ENCODE data around the gene NAT9. TPM values are rescaled to one million over a fixed set of nuclear protein-coding genes. Genes with fewer than 3 reads are reported as not detected.
A peak's percentile ranks its signal among the peaks of the same experiment; 100 is the strongest.

Gene NAT9
- total and polyA plus RNA-seq, 7 experiments from 2014 or later = 16.8 to 78.8 (median 53.9) TPM

DNA sequence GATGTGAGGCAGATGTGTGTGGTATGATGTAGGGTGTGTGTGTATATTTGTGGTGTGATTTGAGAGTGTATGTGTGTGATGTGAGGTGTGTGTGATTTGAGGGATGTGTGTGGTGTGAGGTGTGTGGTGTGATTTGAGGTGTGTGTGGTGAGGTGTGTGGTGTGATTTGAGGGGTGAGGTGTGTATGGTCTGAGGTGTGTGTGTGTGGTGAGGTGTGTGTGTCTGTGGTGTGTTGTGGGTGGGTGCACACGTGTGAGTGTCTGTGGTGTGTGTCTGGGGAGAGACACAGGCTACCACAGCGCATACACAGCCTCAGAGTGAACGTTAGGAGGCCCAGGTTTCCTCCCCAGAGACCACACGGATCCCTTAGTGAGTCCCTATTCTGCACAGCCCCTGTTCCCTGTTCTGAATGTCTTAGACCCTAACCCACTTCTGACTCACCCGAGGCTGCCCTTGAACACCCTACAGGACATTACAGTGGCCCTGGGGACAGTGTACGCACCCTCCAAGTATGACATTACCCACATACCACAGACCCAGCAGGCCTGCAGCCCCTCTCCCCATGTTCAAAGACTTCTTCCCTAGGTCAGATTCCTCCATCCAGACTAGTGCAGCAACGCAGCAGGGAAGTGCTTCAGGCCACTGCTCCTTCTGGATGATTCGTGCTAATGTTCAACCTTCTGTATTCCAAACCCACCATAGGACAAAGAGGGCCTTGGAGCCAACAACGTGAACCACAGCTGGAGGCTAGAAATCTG lies 42.6 kb downstream of the NAT9 start:
- intact Hi-C loops (cut with micrococcal nuclease) = loop anchor here in 1 of 2 donors (10.0 kb wide), 1 partner anchor 49 kb away; no protein-coding TSS in a partner anchor
- CTCF ChIA-PET = interaction anchor here (6.7 kb wide), 1 partner anchor 76 kb away, joined by 166 read pairs; no protein-coding TSS in a partner anchor
- peaks cover 0 to 17% (median 0%) of the 10 kb centered on the region in 5 donors for H3K27me3 Mint-ChIP-seq
- H3K4me3 Mint-ChIP-seq = no peak overlapping the region
- Histone ChIP-seq H3K36me3 (ENCODE audit: control insufficient read depth in 2 of 3, insufficient read depth in 3 of 3, low read length in 3 of 3) (no peaks in the 10 kb centered on the region), H3K27ac (ENCODE audit: low read depth, low read length) (no peak overlapping the region), H3K4me1 (ENCODE audit: control insufficient read depth in 2 of 2, insufficient read depth in 2 of 2, low read length in 2 of 2) (peaks cover 9 to 37% of the 10 kb centered on the region in 2 donors), H3K27me3 (ENCODE audit: control insufficient read depth in 2 of 2, insufficient read depth in 2 of 2, low read length in 2 of 2) (no peaks in the 10 kb centered on the region), H3K4me3 (ENCODE audit: low read length) (no peak overlapping the region), H3K9me3 (ENCODE audit: control insufficient read depth in 2 of 3, low read length in 3 of 3) (no peaks in the 10 kb centered on the region)
- H3K9me3 Mint-ChIP-seq = no peaks in the 10 kb centered on the region
- H3K4me1 Mint-ChIP-seq = peaks cover 16 to 38% (median 23%) of the 10 kb centered on the region in 7 donors
- ATAC-seq = no peak
- POLR2A ChIA-PET = no interaction called here
- H3K36me3 Mint-ChIP-seq = peaks cover 0 to 2% (median 0%) of the 10 kb centered on the region in 5 donors
- no peak for DNase-seq
- peak overlapping the region in 1 of 9 donors; percentile 19 for H3K27ac Mint-ChIP-seq

DNA sequence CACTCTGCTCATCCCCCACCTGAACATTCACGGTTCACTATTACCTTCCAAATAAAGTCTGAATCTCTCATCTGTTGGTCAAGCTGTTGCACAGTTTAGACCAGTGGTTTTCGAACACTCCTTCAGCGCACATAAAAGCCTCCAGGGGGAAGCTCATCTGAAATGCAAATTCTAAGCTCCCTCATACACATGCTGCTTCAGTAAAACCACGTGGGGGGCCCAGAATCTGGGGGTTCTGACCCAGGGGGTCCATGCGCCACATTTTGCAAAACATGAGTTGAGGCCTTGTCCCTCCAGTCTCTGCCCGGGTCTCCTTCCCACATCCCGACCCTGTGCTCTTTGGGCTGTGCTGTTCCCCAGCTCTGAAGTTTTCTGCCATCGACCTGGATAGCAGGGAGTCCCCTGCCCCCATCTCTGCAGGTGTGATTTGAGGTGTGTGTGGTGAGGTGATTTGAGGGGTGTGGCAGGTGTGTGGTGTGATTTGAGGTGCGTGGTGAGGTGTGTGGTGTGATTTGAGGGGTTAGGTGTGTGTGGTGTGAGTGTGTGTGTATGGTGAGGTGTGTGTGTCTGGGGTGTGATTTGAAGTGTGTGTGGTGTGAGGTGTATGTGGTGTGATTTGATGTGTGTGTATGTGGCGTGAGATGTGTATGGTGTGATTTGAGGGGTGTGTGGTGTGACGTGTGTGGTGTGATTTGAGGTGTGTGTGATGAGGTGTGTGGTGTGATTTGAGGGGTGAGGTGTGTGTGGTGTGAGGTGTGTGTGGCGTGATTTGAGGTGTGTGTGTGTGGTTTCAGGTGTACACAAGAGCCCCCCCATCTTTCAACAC lies 43.9 kb downstream of the NAT9 start:
- H3K9me3 ChIP-seq (ENCODE audit: control insufficient read depth in 2 of 3, low read length in 3 of 3) = no peaks in the 10 kb centered on the region
- H3K4me3 ChIP-seq (ENCODE audit: low read length) = no peak overlapping the region
- no peak for ATAC-seq
- no peak overlapping the region for H3K27ac ChIP-seq (ENCODE audit: low read depth, low read length)
- H3K36me3 Mint-ChIP-seq = peaks cover 0 to 2% (median 0%) of the 10 kb centered on the region in 5 donors
- no peak overlapping the region for H3K4me3 Mint-ChIP-seq
- intact Hi-C loops (cut with micrococcal nuclease) = loop anchor here in 1 of 2 donors (10.0 kb wide), 1 partner anchor 47 kb away; no protein-coding TSS in a partner anchor
- H3K4me1 ChIP-seq (ENCODE audit: control insufficient read depth in 2 of 2, insufficient read depth in 2 of 2, low read length in 2 of 2) = peaks cover 0 to 37% of the 10 kb centered on the region in 2 donors
- no peaks in the 10 kb centered on the region for H3K36me3 ChIP-seq (ENCODE audit: control insufficient read depth in 2 of 3, insufficient read depth in 3 of 3, low read length in 3 of 3)
- ChIA-PET POLR2A (interaction anchor here (0.6 to 1.0 kb wide), 2 partner anchors 13 to 42 kb away, joined by 3 to 6 read pairs; no protein-coding TSS in a partner anchor), CTCF (interaction anchor here (0.6 to 1.0 kb wide), 3 partner anchors 74 to 403 kb away, joined by 3 to 5 read pairs (median 4); no protein-coding TSS in a partner anchor)
- no peak for DNase-seq
- peaks cover 9 to 32% (median 13%) of the 10 kb centered on the region in 7 donors for H3K4me1 Mint-ChIP-seq
- no peaks in the 10 kb centered on the region for H3K27me3 ChIP-seq (ENCODE audit: control insufficient read depth in 2 of 2, insufficient read depth in 2 of 2, low read length in 2 of 2)
- H3K27me3 Mint-ChIP-seq = peaks cover 0 to 17% (median 0%) of the 10 kb centered on the region in 5 donors
- H3K9me3 Mint-ChIP-seq = no peaks in the 10 kb centered on the region
- H3K27ac Mint-ChIP-seq = no peak overlapping the region

DNA sequence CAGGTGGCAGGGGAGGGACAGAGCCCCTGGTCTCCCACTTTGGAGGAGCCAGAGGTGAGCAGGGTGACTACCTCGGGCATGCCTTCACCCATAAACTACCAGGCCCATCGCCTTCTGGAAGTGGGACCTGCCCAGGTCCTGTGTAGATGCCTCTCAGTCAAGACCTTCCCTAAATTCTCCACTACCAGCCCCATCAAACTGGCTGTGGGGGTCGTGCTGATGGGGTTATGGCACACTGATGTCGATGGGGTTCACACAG lies 44.9 kb downstream of the NAT9 start:
- H3K4me1 Mint-ChIP-seq = peaks cover 7 to 29% (median 9%) of the 10 kb centered on the region in 7 donors
- ChIA-PET POLR2A (no interaction called here), CTCF (no interaction called here)
- no peak for DNase-seq
- Histone ChIP-seq H3K4me3 (ENCODE audit: low read length) (no peak overlapping the region), H3K27me3 (ENCODE audit: control insufficient read depth in 2 of 2, insufficient read depth in 2 of 2, low read length in 2 of 2) (no peaks in the 10 kb centered on the region), H3K9me3 (ENCODE audit: control insufficient read depth in 2 of 3, low read length in 3 of 3) (no peaks in the 10 kb centered on the region), H3K36me3 (ENCODE audit: control insufficient read depth in 2 of 3, insufficient read depth in 3 of 3, low read length in 3 of 3) (no peaks in the 10 kb centered on the region), H3K4me1 (ENCODE audit: control insufficient read depth in 2 of 2, insufficient read depth in 2 of 2, low read length in 2 of 2) (peaks cover 0 to 35% of the 10 kb centered on the region in 2 donors), H3K27ac (ENCODE audit: low read depth, low read length) (no peak overlapping the region)
- no peak overlapping the region for H3K4me3 Mint-ChIP-seq
- intact Hi-C loops (cut with micrococcal nuclease) = loop anchor here in 1 of 2 donors (10.0 kb wide), 1 partner anchor 46 kb away; no protein-coding TSS in a partner anchor
- ATAC-seq = no peak
- H3K27me3 Mint-ChIP-seq = peaks cover 0 to 15% (median 0%) of the 10 kb centered on the region in 5 donors
- peaks cover 0 to 2% (median 0%) of the 10 kb centered on the region in 5 donors for H3K36me3 Mint-ChIP-seq
- H3K9me3 Mint-ChIP-seq = no peaks in the 10 kb centered on the region
- H3K27ac Mint-ChIP-seq = no peak overlapping the region

DNA sequence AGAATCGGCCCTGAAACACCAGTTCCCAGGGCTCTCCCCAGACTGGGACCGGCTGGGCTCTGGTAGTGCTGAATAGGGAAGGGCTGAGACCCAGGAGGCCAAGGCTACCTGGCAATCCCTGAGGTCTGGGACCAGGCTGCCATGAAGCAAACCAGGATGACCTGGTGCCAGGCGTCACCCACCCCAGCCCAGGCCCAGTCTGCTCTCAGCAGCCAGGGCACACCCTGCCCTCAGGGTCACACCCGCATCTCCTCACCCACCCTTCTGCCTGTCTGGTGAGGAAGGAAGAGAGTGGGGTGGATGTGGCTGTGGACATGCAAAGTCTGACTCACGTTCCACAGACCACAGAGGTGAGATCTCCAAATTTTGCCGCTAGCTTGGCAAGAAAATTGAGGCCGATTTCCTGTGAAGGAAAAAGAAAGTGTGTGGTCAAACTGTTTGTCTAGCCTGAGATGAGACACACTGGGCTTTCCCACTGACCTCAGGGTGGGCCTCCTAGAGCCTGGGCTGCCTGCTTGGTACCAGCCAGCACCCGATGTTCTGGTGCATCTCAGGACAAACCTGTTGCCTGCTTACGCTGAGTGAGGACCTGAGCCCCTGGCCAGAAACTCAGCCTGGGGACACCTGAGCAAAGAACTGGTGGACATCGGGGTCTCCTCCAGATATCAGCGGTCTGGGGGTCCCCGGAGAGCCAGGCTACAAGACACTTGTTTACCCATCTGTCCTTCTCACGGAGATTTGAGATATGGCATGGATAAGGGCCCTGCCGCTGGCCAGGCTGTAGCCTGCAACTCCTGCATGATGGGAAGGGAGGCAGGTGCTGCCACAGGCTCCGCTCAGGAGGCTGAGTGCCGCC lies 45.4 kb downstream of the NAT9 start:
- Mint-ChIP-seq H3K27me3 (peaks cover 0 to 13% (median 0%) of the 10 kb centered on the region in 5 donors), H3K9me3 (no peaks in the 10 kb centered on the region), H3K4me3 (peak overlapping the region in 1 of 10 donors; percentile 27), H3K36me3 (peaks cover 0 to 2% (median 0%) of the 10 kb centered on the region in 5 donors), H3K27ac (peak overlapping the region in 1 of 9 donors; percentile 55), H3K4me1 (peaks cover 4 to 27% (median 6%) of the 10 kb centered on the region in 7 donors)
- no peak for DNase-seq
- Histone ChIP-seq H3K4me1 (ENCODE audit: control insufficient read depth in 2 of 2, insufficient read depth in 2 of 2, low read length in 2 of 2) (peaks cover 0 to 32% of the 10 kb centered on the region in 2 donors), H3K36me3 (ENCODE audit: control insufficient read depth in 2 of 3, insufficient read depth in 3 of 3, low read length in 3 of 3) (no peaks in the 10 kb centered on the region), H3K27ac (ENCODE audit: low read depth, low read length) (no peak overlapping the region), H3K9me3 (ENCODE audit: control insufficient read depth in 2 of 3, low read length in 3 of 3) (no peaks in the 10 kb centered on the region), H3K4me3 (ENCODE audit: low read length) (no peak overlapping the region), H3K27me3 (ENCODE audit: control insufficient read depth in 2 of 2, insufficient read depth in 2 of 2, low read length in 2 of 2) (no peaks in the 10 kb centered on the region)
- CTCF ChIA-PET = no interaction called here
- ATAC-seq = peak; percentile 90
- POLR2A ChIA-PET = no interaction called here
- intact Hi-C loops (cut with micrococcal nuclease) = loop anchor here in 1 of 2 donors (10.0 kb wide), 1 partner anchor 46 kb away; no protein-coding TSS in a partner anchor

DNA sequence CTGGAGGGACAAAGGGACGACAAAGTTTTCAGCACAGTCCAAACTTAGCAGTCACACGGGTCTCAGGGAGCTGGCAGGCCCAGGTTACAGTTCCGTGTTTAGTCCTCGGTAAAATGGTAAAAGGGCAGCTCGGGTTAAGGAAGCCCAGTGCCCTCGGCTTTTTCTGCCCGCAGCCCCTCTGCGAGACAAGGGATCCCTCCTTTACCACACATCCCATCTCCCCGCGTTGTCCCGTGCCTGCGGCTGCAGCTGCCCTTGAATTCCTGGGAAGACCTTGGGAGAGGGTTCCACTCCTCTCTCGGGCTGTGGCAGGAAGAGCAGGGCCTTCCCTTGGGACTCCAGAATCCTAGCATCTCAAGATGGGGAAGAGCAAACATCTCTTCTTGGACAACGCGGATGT lies 46.3 kb downstream of the NAT9 start:
- intact Hi-C loops (cut with micrococcal nuclease) = loop anchor here in 1 of 2 donors (10.0 kb wide), 1 partner anchor 45 kb away; no protein-coding TSS in a partner anchor
- peak overlapping the region in 1 of 9 donors; percentile 31 for H3K27ac Mint-ChIP-seq
- Histone ChIP-seq H3K4me1 (ENCODE audit: control insufficient read depth in 2 of 2, insufficient read depth in 2 of 2, low read length in 2 of 2) (peaks cover 0 to 32% of the 10 kb centered on the region in 2 donors), H3K27me3 (ENCODE audit: control insufficient read depth in 2 of 2, insufficient read depth in 2 of 2, low read length in 2 of 2) (no peaks in the 10 kb centered on the region), H3K9me3 (ENCODE audit: control insufficient read depth in 2 of 3, low read length in 3 of 3) (no peaks in the 10 kb centered on the region), H3K36me3 (ENCODE audit: control insufficient read depth in 2 of 3, insufficient read depth in 3 of 3, low read length in 3 of 3) (no peaks in the 10 kb centered on the region), H3K27ac (ENCODE audit: low read depth, low read length) (no peak overlapping the region), H3K4me3 (ENCODE audit: low read length) (no peak overlapping the region)
- DNase-seq (no peak), ATAC-seq (no peak)
- peaks cover 2 to 25% (median 4%) of the 10 kb centered on the region in 7 donors for H3K4me1 Mint-ChIP-seq
- ChIA-PET CTCF (interaction anchor here (0.6 kb wide), 1 partner anchor 72 kb away, joined by 7 read pairs; no protein-coding TSS in a partner anchor), POLR2A (no interaction called here)
- no peaks in the 10 kb centered on the region for H3K9me3 Mint-ChIP-seq
- peak overlapping the region in 1 of 10 donors; percentile 15 for H3K4me3 Mint-ChIP-seq
- H3K27me3 Mint-ChIP-seq = peaks cover 0 to 11% (median 0%) of the 10 kb centered on the region in 5 donors
- H3K36me3 Mint-ChIP-seq = peaks cover 0 to 2% (median 0%) of the 10 kb centered on the region in 5 donors

DNA sequence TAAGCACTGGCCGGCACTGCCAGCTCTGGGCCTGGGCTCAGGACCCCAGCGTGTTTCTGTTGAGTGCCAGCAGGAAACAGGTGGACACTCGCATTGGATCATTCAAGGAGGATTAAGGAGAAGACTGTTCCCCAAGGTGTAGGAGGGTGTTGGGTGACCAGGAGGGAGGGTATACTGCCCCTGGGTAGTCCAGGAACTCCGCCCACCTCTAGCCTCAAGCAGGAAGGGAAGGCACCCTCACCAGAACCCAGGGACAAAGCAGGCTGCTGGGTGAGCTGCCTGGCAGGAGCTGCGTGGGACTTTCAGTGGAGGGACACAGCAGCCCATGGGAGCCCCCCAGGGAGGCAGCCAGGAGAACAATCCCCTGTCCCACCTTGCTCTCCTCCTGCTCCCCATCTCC lies 46.8 kb downstream of the NAT9 start:
- Histone ChIP-seq H3K4me3 (ENCODE audit: low read length) (no peak overlapping the region), H3K4me1 (ENCODE audit: control insufficient read depth in 2 of 2, insufficient read depth in 2 of 2, low read length in 2 of 2) (peaks cover 0 to 32% of the 10 kb centered on the region in 2 donors), H3K36me3 (ENCODE audit: control insufficient read depth in 2 of 3, insufficient read depth in 3 of 3, low read length in 3 of 3) (no peaks in the 10 kb centered on the region), H3K9me3 (ENCODE audit: control insufficient read depth in 2 of 3, low read length in 3 of 3) (no peaks in the 10 kb centered on the region), H3K27me3 (ENCODE audit: control insufficient read depth in 2 of 2, insufficient read depth in 2 of 2, low read length in 2 of 2) (no peaks in the 10 kb centered on the region), H3K27ac (ENCODE audit: low read depth, low read length) (no peak overlapping the region)
- CTCF ChIA-PET = no interaction called here
- no peak for DNase-seq
- Mint-ChIP-seq H3K36me3 (peaks cover 0 to 2% (median 0%) of the 10 kb centered on the region in 5 donors), H3K9me3 (no peaks in the 10 kb centered on the region), H3K4me3 (no peak overlapping the region), H3K4me1 (peaks cover 0 to 20% (median under 1%) of the 10 kb centered on the region in 7 donors), H3K27ac (no peak overlapping the region), H3K27me3 (peaks cover 0 to 6% (median 0%) of the 10 kb centered on the region in 5 donors)
- intact Hi-C loops (cut with micrococcal nuclease) = no loop called here
- POLR2A ChIA-PET = no interaction called here
- no peak for ATAC-seq
